GM12864 (cell line): ENCODE data around the gene NPPB.

Experiments used
- DNase-seq: peaks from one replicate; pipeline ENCODE4 v3.0.0-alpha.2; 2011; ENCODE audit warnings: low read depth
- H3K4me3 ChIP-seq: 2 replicates; pipeline ENCODE4 v1.5.1; 2011; ENCODE audit warnings: mild to moderate bottlenecking, low read depth, low read length, control low read depth
- TF ChIP-seq, protein P1 (sequence below): IDR thresholded peaks from 2 replicates; pipeline ENCODE4 v1.5.1; 2011; ENCODE audit warnings: low read depth, mild to moderate bottlenecking, moderate library complexity, low read length, control low read depth, inconsistent platforms; ENCODE audit errors: missing control alignments

NPPB gene

GRCh38 chr1:11847667-11848372 is 10.9 kb downstream of the NPPB start, which contains the start of gene NPPA:
TSS of gene NPPA (minus strand) at chr1:11847783. CDS start at chr1:11847684, 99 bp downstream.
- DNase-seq: no peak
- TF ChIP-seq, protein P1, sequence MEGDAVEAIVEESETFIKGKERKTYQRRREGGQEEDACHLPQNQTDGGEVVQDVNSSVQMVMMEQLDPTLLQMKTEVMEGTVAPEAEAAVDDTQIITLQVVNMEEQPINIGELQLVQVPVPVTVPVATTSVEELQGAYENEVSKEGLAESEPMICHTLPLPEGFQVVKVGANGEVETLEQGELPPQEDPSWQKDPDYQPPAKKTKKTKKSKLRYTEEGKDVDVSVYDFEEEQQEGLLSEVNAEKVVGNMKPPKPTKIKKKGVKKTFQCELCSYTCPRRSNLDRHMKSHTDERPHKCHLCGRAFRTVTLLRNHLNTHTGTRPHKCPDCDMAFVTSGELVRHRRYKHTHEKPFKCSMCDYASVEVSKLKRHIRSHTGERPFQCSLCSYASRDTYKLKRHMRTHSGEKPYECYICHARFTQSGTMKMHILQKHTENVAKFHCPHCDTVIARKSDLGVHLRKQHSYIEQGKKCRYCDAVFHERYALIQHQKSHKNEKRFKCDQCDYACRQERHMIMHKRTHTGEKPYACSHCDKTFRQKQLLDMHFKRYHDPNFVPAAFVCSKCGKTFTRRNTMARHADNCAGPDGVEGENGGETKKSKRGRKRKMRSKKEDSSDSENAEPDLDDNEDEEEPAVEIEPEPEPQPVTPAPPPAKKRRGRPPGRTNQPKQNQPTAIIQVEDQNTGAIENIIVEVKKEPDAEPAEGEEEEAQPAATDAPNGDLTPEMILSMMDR: no peak
- no peak within 1 kb of the TSS for H3K4me3 ChIP-seq

- no peak for DNase-seq
- TF ChIP-seq, protein P1: no peak
Observed at GRCh38 chr1:11845641-11846335, 13.0 kb downstream of the NPPB start.

GRCh38 chr1:11842154-11843041 is 16.3 kb downstream of the NPPB start:
- H3K4me3 ChIP-seq: no peak overlapping the region
- no peak for DNase-seq
- TF ChIP-seq, protein P1: no peak

More at GRCh38 chr1:11845641-11846335, 13.0 kb downstream of the NPPB start:
- H3K4me3 ChIP-seq: no peak overlapping the region

- H3K4me3 ChIP-seq: no peak overlapping the region
- TF ChIP-seq, protein P1: no peak
- DNase-seq: no peak
Observed at GRCh38 chr1:11841245-11842153, 17.2 kb downstream of the NPPB start.

GRCh38 chr1:11839727-11840705 is 18.7 kb downstream of the NPPB start:
- H3K4me3 ChIP-seq: no peak overlapping the region
- TF ChIP-seq, protein P1: no peak
- no peak for DNase-seq
